HepG2 (cell line): ENCODE measurements around the gene ACOT6. TPM values are rescaled to one million over a fixed set of nuclear protein-coding genes. Genes with fewer than 3 reads are reported as not detected.

Experiments used
- CAMTA2 ChIP-seq: sonication (generic); formaldehyde crosslinking; IDR thresholded peaks from 2 replicates; pipeline ENCODE4 v1.4.0; 2020; ENCODE audit warnings: mild to moderate bottlenecking, missing genetic modification reagents, borderline replicate concordance
- FLYWCH1 ChIP-seq: sonication (generic); formaldehyde crosslinking; IDR thresholded peaks from 2 replicates; pipeline ENCODE4 v1.8.1; 2023; ENCODE audit warnings: mild to moderate bottlenecking, missing genetic modification reagents
- KDM6A ChIP-seq: IDR thresholded peaks from 2 replicates; pipeline ENCODE4 v1.6.1; 2016; ENCODE audit warnings: low read depth
- MED1 ChIP-seq: sonication (generic); formaldehyde crosslinking; IDR thresholded peaks from 2 replicates; pipeline ENCODE4 v1.4.0; 2020; ENCODE audit warnings: missing genetic modification reagents
- MEIS2 ChIP-seq: sonication (generic); formaldehyde crosslinking; IDR thresholded peaks from 2 replicates; pipeline ENCODE4 v1.9.0; 2021; ENCODE audit warnings: mild to moderate bottlenecking, missing genetic modification reagents
- PAWR ChIP-seq: sonication (generic); formaldehyde crosslinking; IDR thresholded peaks from 2 replicates; pipeline ENCODE4 v1.4.0; 2020; ENCODE audit warnings: missing genetic modification reagents, mild to moderate bottlenecking, borderline replicate concordance
- PPARG ChIP-seq: conservative IDR thresholded peaks from 2 replicates; pipeline ENCODE4 v1.6.1; 2016; ENCODE audit warnings: missing biosample characterization, missing genetic modification reagents
- RAD21 ChIP-seq: fragments of 450-650 bp; formaldehyde crosslinking; IDR thresholded peaks from 2 replicates; pipeline ENCODE4 v1.5.0; 2020; ENCODE audit warnings: mild to moderate bottlenecking
- SIX4 ChIP-seq: sonication (generic); formaldehyde crosslinking; IDR thresholded peaks from 2 replicates; pipeline ENCODE4 v1.4.0; 2020; ENCODE audit warnings: missing genetic modification reagents
- TP53 ChIP-seq: sonication (generic); formaldehyde crosslinking; conservative IDR thresholded peaks from 2 replicates; pipeline ENCODE4 v1.4.0; 2020; ENCODE audit warnings: missing genetic modification reagents
- U2AF2 ChIP-seq: fragments of 200-400 bp; formaldehyde crosslinking; IDR thresholded peaks from 2 replicates; pipeline ENCODE4 v1.6.1; 2017; ENCODE audit warnings: low read depth, mild to moderate bottlenecking, low read length
- ZFP91 ChIP-seq: sonication (generic); formaldehyde crosslinking; IDR thresholded peaks from 2 replicates; pipeline ENCODE4 v1.9.0; 2022; ENCODE audit warnings: missing genetic modification reagents, mild to moderate bottlenecking, borderline replicate concordance
- ZNF557 ChIP-seq: sonication (generic); formaldehyde crosslinking; IDR thresholded peaks from 2 replicates; pipeline ENCODE4 v1.4.0; 2020; ENCODE audit warnings: missing genetic modification reagents
- ZNF614 ChIP-seq: IDR thresholded peaks from 2 replicates; pipeline ENCODE4 v1.6.1; 2018; ENCODE audit warnings: missing biosample characterization, missing genetic modification reagents, inconsistent platforms, borderline replicate concordance
- ZSCAN20 ChIP-seq: sonication (generic); formaldehyde crosslinking; IDR thresholded peaks from 2 replicates; pipeline ENCODE4 v1.4.0; 2020; ENCODE audit warnings: missing genetic modification reagents, mild to moderate bottlenecking, borderline replicate concordance
- ZSCAN22 ChIP-seq: sonication (generic); formaldehyde crosslinking; IDR thresholded peaks from 2 replicates; pipeline ENCODE4 v1.4.0; 2020; ENCODE audit warnings: mild to moderate bottlenecking, missing genetic modification reagents
- ZSCAN9 ChIP-seq: IDR thresholded peaks from 2 replicates; pipeline ENCODE4 v1.6.1; 2016; ENCODE audit warnings: borderline replicate concordance
- polyA plus RNA-seq, 8 experiments: library from polyadenylated mRNA; depleted of rRNA in 3 of 8; stranded (reverse) in 7 of 8; unstranded in 1 of 8; fragments of >200 nt; fragmentation: Illumina TruSeq in 4 of 8; extraction: Trizol in 4 of 8; gene quantifications; 2 replicates each; pipeline versions ENCODE4 v1.2.1 to v1.2.3, GENCODE V29; 2011 to 2016; ENCODE audit warnings: low read depth in 4 of 8, missing spikeins in 1 of 8, mixed read lengths in 1 of 8; ENCODE audit not compliant: insufficient read depth in 1 of 8
- total RNA-seq, 5 experiments: library from RNA; depleted of rRNA; stranded (reverse); fragments of >200 nt; fragmentation: Illumina TruSeq; extraction: Trizol; gene quantifications; 2 replicates each; pipeline ENCODE4 v1.2.3, GENCODE V29; 2016; ENCODE audit warnings: low read depth in 1 of 5
- TF ChIP-seq, protein P1 (sequence below): sonication (generic); formaldehyde crosslinking; IDR thresholded peaks from 2 replicates; pipeline ENCODE4 v1.5.0; 2020; ENCODE audit warnings: mild to moderate bottlenecking, missing genetic modification reagents, borderline replicate concordance
- TF ChIP-seq, protein P2 (sequence below): sonication (generic); formaldehyde crosslinking; IDR thresholded peaks from 2 replicates; pipeline ENCODE4 v1.4.0; 2020; ENCODE audit warnings: missing genetic modification reagents, borderline replicate concordance
- TF ChIP-seq, protein P3 (sequence below): sonication (generic); formaldehyde crosslinking; IDR thresholded peaks from 2 replicates; pipeline ENCODE4 v1.4.0; 2020; ENCODE audit warnings: mild to moderate bottlenecking, low read depth, missing genetic modification reagents

Gene ACOT6
- total and polyA plus RNA-seq, 2 of the 13 experiments (the other 11 are each of a cell fraction or from before 2014, with no cell fraction given), result 0.15 to 0.27 TPM

DNA sequence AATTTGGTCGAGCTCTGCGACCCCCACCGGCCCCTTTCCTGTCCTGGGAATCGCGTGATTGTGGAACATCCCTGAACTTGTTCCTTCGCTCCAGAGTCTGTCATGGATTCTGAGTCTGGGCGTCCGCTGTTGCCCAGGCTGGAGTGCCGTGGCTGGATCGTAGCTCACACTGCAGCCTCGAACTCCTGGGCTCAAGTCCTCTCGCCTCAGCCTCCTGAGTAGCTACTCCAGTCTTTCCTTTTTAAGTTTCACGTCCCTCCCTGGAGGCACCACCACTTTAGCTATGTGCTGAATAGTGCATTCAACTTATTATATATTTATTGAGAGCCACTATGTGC is 698 bp downstream of the ACOT6 start (continued):
- TF ChIP-seq, protein P1, sequence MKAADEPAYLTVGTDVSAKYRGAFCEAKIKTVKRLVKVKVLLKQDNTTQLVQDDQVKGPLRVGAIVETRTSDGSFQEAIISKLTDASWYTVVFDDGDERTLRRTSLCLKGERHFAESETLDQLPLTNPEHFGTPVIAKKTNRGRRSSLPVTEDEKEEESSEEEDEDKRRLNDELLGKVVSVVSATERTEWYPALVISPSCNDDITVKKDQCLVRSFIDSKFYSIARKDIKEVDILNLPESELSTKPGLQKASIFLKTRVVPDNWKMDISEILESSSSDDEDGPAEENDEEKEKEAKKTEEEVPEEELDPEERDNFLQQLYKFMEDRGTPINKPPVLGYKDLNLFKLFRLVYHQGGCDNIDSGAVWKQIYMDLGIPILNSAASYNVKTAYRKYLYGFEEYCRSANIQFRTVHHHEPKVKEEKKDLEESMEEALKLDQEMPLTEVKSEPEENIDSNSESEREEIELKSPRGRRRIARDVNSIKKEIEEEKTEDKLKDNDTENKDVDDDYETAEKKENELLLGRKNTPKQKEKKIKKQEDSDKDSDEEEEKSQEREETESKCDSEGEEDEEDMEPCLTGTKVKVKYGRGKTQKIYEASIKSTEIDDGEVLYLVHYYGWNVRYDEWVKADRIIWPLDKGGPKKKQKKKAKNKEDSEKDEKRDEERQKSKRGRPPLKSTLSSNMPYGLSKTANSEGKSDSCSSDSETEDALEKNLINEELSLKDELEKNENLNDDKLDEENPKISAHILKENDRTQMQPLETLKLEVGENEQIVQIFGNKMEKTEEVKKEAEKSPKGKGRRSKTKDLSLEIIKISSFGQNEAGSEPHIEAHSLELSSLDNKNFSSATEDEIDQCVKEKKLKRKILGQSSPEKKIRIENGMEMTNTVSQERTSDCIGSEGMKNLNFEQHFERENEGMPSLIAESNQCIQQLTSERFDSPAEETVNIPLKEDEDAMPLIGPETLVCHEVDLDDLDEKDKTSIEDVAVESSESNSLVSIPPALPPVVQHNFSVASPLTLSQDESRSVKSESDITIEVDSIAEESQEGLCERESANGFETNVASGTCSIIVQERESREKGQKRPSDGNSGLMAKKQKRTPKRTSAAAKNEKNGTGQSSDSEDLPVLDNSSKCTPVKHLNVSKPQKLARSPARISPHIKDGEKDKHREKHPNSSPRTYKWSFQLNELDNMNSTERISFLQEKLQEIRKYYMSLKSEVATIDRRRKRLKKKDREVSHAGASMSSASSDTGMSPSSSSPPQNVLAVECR, result no peak
- TF ChIP-seq SIX4 (CRISPR knock-in tag), result no peak
- no peak for TF ChIP-seq TP53 (CRISPR knock-in tag)
- TF ChIP-seq CAMTA2 (CRISPR knock-in tag), result no peak
- TF ChIP-seq, protein P2, sequence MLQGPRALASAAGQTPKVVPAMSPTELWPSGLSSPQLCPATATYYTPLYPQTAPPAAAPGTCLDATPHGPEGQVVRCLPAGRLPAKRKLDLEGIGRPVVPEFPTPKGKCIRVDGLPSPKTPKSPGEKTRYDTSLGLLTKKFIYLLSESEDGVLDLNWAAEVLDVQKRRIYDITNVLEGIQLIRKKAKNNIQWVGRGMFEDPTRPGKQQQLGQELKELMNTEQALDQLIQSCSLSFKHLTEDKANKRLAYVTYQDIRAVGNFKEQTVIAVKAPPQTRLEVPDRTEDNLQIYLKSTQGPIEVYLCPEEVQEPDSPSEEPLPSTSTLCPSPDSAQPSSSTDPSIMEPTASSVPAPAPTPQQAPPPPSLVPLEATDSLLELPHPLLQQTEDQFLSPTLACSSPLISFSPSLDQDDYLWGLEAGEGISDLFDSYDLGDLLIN, result no peak
- TF ChIP-seq ZSCAN22 (CRISPR knock-in tag), result no peak
- no peak for TF ChIP-seq RAD21 (CRISPR knock-in tag)
- TF ChIP-seq ZNF557, result no peak
- TF ChIP-seq MEIS2 (CRISPR knock-in tag), result no peak
- no peak for TF ChIP-seq FLYWCH1 (CRISPR knock-in tag)
- TF ChIP-seq ZNF614, result no peak
- 0 out of 2 replicates have a peak, but pooled peaks have one; percentile 0 for TF ChIP-seq ZFP91 (CRISPR knock-in tag)
- no peak for TF ChIP-seq U2AF2
- no peak for TF ChIP-seq MED1 (CRISPR knock-in tag)
- TF ChIP-seq, protein P3, sequence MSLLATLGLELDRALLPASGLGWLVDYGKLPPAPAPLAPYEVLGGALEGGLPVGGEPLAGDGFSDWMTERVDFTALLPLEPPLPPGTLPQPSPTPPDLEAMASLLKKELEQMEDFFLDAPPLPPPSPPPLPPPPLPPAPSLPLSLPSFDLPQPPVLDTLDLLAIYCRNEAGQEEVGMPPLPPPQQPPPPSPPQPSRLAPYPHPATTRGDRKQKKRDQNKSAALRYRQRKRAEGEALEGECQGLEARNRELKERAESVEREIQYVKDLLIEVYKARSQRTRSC, result no peak
- TF ChIP-seq ZSCAN9, result no peak
- no peak for TF ChIP-seq ZSCAN20 (CRISPR knock-in tag)
- no peak for TF ChIP-seq PAWR (CRISPR knock-in tag)
- no peak for TF ChIP-seq KDM6A (CRISPR knock-in tag)
- no peak for TF ChIP-seq PPARG
- TF ChIP-seq, all 625 proteins: peak for 15
